ENCODE measurements around the gene KRT15. TPM values are rescaled to one million over a fixed set of nuclear protein-coding genes. Genes with fewer than 3 reads are reported as not detected.
A peak's percentile ranks its signal among the peaks of the same experiment; 100 is the strongest.

The KRT15 gene
- total RNA-seq (10 to 100 TPM; 20.4 to 51.7 TPM), polyA plus RNA-seq (10 to 100 TPM; 15.2 to 33.6 TPM)
- long read RNA-seq, donor 1: 0 reads
- long read RNA-seq, donor 2: 0 reads
- long read RNA-seq, donor 3: 0 reads
- long read RNA-seq, donor 4: 0 reads
- long read RNA-seq, donor 5: 0 reads

DNA sequence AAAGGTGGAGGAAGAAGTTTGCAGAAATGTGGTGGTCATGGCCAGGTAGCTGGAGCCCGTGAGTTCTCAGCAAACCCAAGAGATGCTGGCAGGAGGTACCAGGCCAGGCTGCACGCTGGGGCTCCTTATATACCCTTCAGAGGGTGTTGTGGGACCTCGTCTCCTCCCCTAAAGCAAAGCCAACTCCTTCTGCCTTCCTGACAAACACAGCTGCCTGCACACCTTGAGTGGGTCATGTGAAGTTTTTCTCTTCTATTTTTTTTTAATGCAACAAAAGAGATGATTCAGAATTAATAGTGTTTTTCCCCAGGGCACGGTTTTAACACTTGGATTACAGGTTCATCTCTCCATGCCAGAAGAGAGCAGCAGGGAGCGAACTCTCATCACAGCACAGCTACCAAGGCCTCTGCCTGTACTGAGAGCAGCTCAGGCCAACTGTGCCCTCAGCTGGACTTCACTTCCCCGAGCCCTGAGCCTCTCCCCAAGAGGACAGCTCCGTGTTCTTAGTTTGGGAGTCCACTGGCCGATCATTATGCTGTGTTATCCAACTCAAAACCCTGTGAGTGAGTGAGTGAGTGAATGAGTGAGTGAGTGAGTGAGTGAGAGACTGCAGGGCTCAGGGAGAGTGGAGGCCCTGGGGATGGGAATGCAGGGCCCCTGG lies at the start of gene KRT15:
Gene KRT15 (minus strand): TSS at position 102 of the 661 bp plus-strand sequence. CDS start 63 bp downstream, at position 39.
- Histone ChIP-seq H3K9me3 (ENCODE audit: control insufficient read depth in 4 of 4, insufficient read depth in 3 of 4, low read length in 3 of 4) (peaks cover 0 to 2% (median 0%) of the 10 kb centered on the region in 4 donors), H3K27ac (ENCODE audit: low read depth in 1 of 2, low read length in 1 of 2) (no peak within 1 kb of the TSS), H3K4me3 (no peak within 1 kb of the TSS), H3K36me3 (ENCODE audit: control insufficient read depth in 4 of 4, insufficient read depth in 4 of 4, low read length in 4 of 4) (no peaks in the 10 kb centered on the region), H3K4me1 (ENCODE audit: control insufficient read depth in 5 of 5, insufficient read depth in 5 of 5, low read length in 5 of 5) (peaks cover 0 to 29% (median 0%) of the 10 kb centered on the region in 5 donors), H3K9ac (ENCODE audit: insufficient read depth in 1 of 2, low read length in 2 of 2) (no peak within 1 kb of the TSS), H3K27me3 (ENCODE audit: control insufficient read depth in 3 of 3, insufficient read depth in 3 of 3, low read length in 2 of 3) (no peaks in the 10 kb centered on the region)
- no peak for TF ChIP-seq CTCF (IDR thresholded peaks at IDR 0.05; ENCODE audit: control extremely low read depth, extremely low read depth)
- DNase-seq: peak in 1 of 3 donors; percentile 28
- WGBS, 2 donors: 61 to 81% methylated on average over 8 of the region's 8 CpGs
- ATAC-seq (ENCODE audit: insufficient read depth, low FRiP score): no peak

DNA sequence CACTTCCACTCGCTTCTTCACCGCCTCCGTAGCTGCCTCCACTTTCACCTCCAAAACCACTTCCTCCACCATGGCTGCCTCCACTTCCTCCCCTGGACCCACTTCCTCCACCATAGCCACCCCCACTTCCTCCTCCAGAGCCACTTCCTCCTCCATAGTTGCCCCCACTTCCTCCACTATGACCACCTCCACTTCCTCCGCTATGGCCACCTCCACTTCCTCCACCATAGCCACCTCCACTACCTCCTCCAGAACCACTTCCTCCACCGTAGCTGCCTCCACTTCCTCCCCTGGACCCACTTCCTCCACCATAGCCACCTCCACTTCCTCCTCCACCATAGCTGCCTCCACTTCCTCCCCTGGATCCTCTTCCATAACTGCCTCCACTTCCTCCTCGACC lies 48.6 kb upstream of the KRT15 start:
- H3K9ac ChIP-seq (ENCODE audit: insufficient read depth in 1 of 2, low read length in 2 of 2): no peak overlapping the region
- no peak for DNase-seq
- H3K27me3 ChIP-seq (ENCODE audit: control insufficient read depth in 3 of 3, insufficient read depth in 3 of 3, low read length in 2 of 3): peaks cover 0 to 15% (median 0%) of the 10 kb centered on the region in 3 donors
- H3K9me3 ChIP-seq (ENCODE audit: control insufficient read depth in 4 of 4, insufficient read depth in 3 of 4, low read length in 3 of 4): peaks cover 0 to 7% (median 0%) of the 10 kb centered on the region in 4 donors
- ATAC-seq (ENCODE audit: insufficient read depth, low FRiP score): no peak
- H3K36me3 ChIP-seq (ENCODE audit: control insufficient read depth in 4 of 4, insufficient read depth in 4 of 4, low read length in 4 of 4): no peaks in the 10 kb centered on the region
- no peak overlapping the region for H3K4me3 ChIP-seq
- no peak for TF ChIP-seq CTCF (IDR thresholded peaks at IDR 0.05; ENCODE audit: control extremely low read depth, extremely low read depth)
- 43 to 70% methylated on average over 6 of the region's 6 CpGs for WGBS, 2 donors
- H3K27ac ChIP-seq (ENCODE audit: low read depth in 1 of 2, low read length in 1 of 2): no peak overlapping the region
- H3K4me1 ChIP-seq (ENCODE audit: control insufficient read depth in 5 of 5, insufficient read depth in 5 of 5, low read length in 5 of 5): no peaks in the 10 kb centered on the region

DNA sequence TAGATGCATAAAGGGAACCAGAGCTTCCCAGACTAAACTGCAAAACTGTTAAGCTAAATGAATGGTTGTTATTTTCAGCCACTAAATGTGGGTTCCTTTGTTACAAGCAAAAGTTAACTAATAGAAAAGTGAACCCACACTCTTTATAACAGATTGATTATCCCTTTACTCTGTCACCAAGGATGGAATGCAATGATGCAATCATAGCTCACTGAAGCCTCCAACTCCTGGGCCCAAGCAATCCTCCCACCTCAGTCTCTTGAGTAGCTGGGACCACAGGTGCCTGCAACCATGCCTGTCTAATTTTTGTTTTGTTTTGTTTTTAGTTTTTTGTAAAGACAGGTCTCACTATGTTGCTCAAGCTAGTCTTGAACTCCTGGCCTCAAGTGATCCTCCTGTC lies 46.6 kb upstream of the KRT15 start:
- Histone ChIP-seq H3K27me3 (ENCODE audit: control insufficient read depth in 3 of 3, insufficient read depth in 3 of 3, low read length in 2 of 3) (peaks cover 0 to 13% (median 0%) of the 10 kb centered on the region in 3 donors), H3K9ac (ENCODE audit: insufficient read depth in 1 of 2, low read length in 2 of 2) (no peak overlapping the region), H3K4me1 (ENCODE audit: control insufficient read depth in 5 of 5, insufficient read depth in 5 of 5, low read length in 5 of 5) (no peaks in the 10 kb centered on the region), H3K4me3 (no peak overlapping the region), H3K9me3 (ENCODE audit: control insufficient read depth in 4 of 4, insufficient read depth in 3 of 4, low read length in 3 of 4) (peaks cover 0 to 7% (median 0%) of the 10 kb centered on the region in 4 donors), H3K36me3 (ENCODE audit: control insufficient read depth in 4 of 4, insufficient read depth in 4 of 4, low read length in 4 of 4) (no peaks in the 10 kb centered on the region), H3K27ac (ENCODE audit: low read depth in 1 of 2, low read length in 1 of 2) (no peak overlapping the region)
- DNase-seq: no peak
- ATAC-seq (ENCODE audit: insufficient read depth, low FRiP score): no peak
- TF ChIP-seq CTCF (IDR thresholded peaks at IDR 0.05; ENCODE audit: control extremely low read depth, extremely low read depth): no peak
